Right lobe of liver (tissue), 6 donors: ENCODE measurements around the gene PRICKLE4. TPM values are rescaled to one million over a fixed set of nuclear protein-coding genes. Genes with fewer than 3 reads are reported as not detected.

Experiments
- ATAC-seq, 4 donors: fragments of 200-7000 bp; cut with Tn5 transposase; one replicate each; pipeline ENCODE4 v1.9.1; 2020; ENCODE audit warnings: mild to moderate bottlenecking in 4 of 4, moderate library complexity in 4 of 4
- DNase-seq, 3 donors: peaks; one replicate each; pipeline ENCODE4 v3.0.0-alpha.2; 2020
- H3K27ac ChIP-seq, 3 donors: fragments of 200-600 bp; one replicate each; pipeline ENCODE4 v1.8.0; 2022
- H3K27me3 ChIP-seq, 2 donors: fragments of 200-600 bp; one replicate each; pipeline ENCODE4 v1.8.0; 2022
- H3K36me3 ChIP-seq, 4 donors: fragments of 200-600 bp; sonication (generic) in 1 of 4; one replicate each; pipeline versions ENCODE4 v1.5.1 to v1.8.0; 2017 to 2022; ENCODE audit warnings: control low read depth in 1 of 4
- H3K4me1 ChIP-seq, 4 donors: fragments of 200-600 bp; sonication (generic) in 1 of 4; one replicate each; pipeline versions ENCODE4 v1.5.1 to v1.8.0; 2017 to 2022; ENCODE audit warnings: control low read depth in 1 of 4
- H3K4me3 ChIP-seq, 3 donors: fragments of 200-600 bp; one replicate each; pipeline ENCODE4 v1.8.0; 2022
- H3K9me3 ChIP-seq, 4 donors: fragments of 200-600 bp; sonication (generic) in 1 of 4; one replicate each; pipeline versions ENCODE4 v1.5.1 to v1.8.0; 2017 to 2022; ENCODE audit warnings: control low read depth in 1 of 4
- POLR2A ChIP-seq: fragments of 450-650 bp; IDR thresholded peaks from one replicate; pipeline ENCODE4 v1.6.1; 2017; ENCODE audit warnings: antibody characterized with exemption, mild to moderate bottlenecking
- WGBS: methylation state at CpG from one replicate; pipeline ENCODE4 v1.1.6; 2018; ENCODE audit warnings: low coverage, low lambda C conversion rate; ENCODE audit not compliant: insufficient coverage; ENCODE audit errors: missing lambda C conversion rate; 5-methylcytosine and 5-hydroxymethylcytosine counted together
- intact Hi-C, 2 donors: fragments of 100-400 bp; cut with DNase I; formaldehyde crosslinking; loops; one replicate each; pipeline versions ENCODE4 v1.11.2 to v1.14.1; 2022
- total RNA-seq, 6 experiments: library from RNA; depleted of rRNA in 2 of 6; stranded (reverse); fragments of >200 nt in 2 of 6; fragmentation: NEBNext Ultra II Directional in 3 of 6; extraction: Animal tissue kit (Norgen Biotek cat#: 25700) in 3 of 6; gene quantifications; one replicate each; pipeline versions ENCODE4 v1.1.0 to v1.2.4, GENCODE V29; 2016 to 2023
- TF ChIP-seq, protein P1 (sequence below), 4 donors: fragments of 200-600 bp in 3 of 4; fragments of 450-650 bp in 1 of 4; IDR thresholded peaks; one replicate each; pipeline versions ENCODE4 v1.5.1 to v1.8.0; 2016 to 2022; ENCODE audit warnings: antibody characterized with exemption in 4 of 4, mild to moderate bottlenecking in 2 of 4
- donor health status: DM: no; HTN: yes; CAD: no.
- donor health status: DM: no; HTN: no; CAD: no.
- donor health status: DM: no; HTN: no; CAD: no.
- donor health status: DM: no; HTN: yes; CAD: no.
- donor health status: DM: no; HTN: yes; CAD: no.

PRICKLE4 gene
- total RNA-seq, 6 experiments from 2014 or later = 1.3 to 3.1 (median 2.7) TPM; not detected in 1

DNA sequence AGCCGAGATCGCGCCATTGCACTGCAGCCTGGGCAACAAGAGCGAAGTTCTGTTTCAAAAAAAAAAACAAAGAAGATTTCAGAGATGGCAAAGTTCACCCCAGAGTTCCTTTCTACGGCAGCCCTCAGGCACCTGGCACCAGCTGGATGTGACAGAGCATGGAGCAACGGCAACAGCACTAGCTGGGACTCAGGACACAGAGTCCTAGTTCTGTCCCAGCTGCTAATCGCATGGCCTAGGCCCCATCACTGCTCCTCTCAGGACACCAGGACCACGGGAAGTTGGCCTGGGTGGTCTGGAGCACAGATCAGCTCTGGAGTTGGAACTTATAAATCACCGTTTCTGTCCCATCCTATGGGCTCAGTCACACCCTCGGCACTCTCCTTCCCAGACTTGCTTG, 34.5 kb upstream of the PRICKLE4 start:
- Histone ChIP-seq H3K4me1 (no peaks in the 10 kb centered on the region), H3K27ac (no peak overlapping the region), H3K36me3 (no peaks in the 10 kb centered on the region), H3K27me3 (no peaks in the 10 kb centered on the region), H3K9me3 (no peaks in the 10 kb centered on the region), H3K4me3 (no peak overlapping the region)
- DNase-seq (peak in 1 of 3 donors; percentile 35), ATAC-seq (no peak)
- WGBS = 86% methylated on average over 8 of the region's 10 CpGs
- intact Hi-C loops = no loop called here
- TF ChIP-seq, protein P1, sequence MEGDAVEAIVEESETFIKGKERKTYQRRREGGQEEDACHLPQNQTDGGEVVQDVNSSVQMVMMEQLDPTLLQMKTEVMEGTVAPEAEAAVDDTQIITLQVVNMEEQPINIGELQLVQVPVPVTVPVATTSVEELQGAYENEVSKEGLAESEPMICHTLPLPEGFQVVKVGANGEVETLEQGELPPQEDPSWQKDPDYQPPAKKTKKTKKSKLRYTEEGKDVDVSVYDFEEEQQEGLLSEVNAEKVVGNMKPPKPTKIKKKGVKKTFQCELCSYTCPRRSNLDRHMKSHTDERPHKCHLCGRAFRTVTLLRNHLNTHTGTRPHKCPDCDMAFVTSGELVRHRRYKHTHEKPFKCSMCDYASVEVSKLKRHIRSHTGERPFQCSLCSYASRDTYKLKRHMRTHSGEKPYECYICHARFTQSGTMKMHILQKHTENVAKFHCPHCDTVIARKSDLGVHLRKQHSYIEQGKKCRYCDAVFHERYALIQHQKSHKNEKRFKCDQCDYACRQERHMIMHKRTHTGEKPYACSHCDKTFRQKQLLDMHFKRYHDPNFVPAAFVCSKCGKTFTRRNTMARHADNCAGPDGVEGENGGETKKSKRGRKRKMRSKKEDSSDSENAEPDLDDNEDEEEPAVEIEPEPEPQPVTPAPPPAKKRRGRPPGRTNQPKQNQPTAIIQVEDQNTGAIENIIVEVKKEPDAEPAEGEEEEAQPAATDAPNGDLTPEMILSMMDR (IDR thresholded peaks at IDR 0.05) = no peak
- no peak for TF ChIP-seq POLR2A

DNA sequence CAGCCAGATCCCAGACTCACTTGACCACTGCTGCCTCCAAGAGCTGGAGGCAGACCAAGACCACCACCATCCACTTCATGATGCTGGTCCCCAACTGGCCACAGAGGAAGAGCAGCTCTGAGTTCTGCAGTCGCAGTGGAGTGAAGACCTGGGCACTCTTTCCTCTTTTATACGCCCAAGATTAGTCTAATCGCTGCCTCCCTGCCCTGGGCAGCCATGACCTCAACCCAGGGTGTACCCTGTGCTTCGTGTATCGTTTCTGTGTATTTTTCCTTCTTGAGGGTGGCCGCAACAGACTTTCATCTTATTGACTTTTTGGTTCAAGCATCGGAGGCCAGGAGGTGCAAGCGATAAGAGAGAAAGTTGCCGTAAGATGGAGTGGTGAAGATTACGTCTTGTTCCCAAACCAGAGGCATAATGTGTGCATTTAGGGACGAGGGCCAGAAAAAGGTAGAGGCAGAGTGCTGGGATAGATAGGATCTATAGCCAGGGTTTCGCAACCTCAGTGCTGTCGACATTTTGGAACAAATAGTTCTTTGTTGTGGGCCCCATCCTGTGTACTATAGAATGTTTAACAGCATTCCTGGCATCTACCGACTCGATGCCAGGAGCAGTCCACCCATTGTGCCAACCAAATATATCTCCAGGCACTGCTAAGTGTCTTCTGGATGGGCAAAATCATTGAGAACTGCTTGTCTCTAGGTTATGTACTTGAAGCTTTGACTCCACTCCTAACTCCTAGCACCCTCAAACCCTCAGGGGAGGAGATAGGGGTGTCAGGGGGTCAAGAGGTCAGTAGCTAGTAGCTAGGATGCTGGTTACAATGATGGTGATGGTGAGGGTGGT, 33.1 kb upstream of the PRICKLE4 start, which contains the start of gene PGC:
Gene PGC, minus strand, starts transcription at position 142 of the 846 bp plus-strand sequence. Its CDS starts 63 bp downstream, at position 79.
- no peak for DNase-seq
- H3K27ac ChIP-seq = no peak within 1 kb of the TSS
- intact Hi-C loops = no loop called here
- no peaks in the 10 kb centered on the region for H3K27me3 ChIP-seq
- H3K4me3 ChIP-seq = no peak within 1 kb of the TSS
- WGBS = 78% methylated on average over 13 of the region's 15 CpGs
- no peak for TF ChIP-seq POLR2A
- TF ChIP-seq, protein P1 (IDR thresholded peaks at IDR 0.05) = no peak
- ATAC-seq = no peak
- H3K9me3 ChIP-seq = no peaks in the 10 kb centered on the region
- no peaks in the 10 kb centered on the region for H3K4me1 ChIP-seq
- no peaks in the 10 kb centered on the region for H3K36me3 ChIP-seq

DNA sequence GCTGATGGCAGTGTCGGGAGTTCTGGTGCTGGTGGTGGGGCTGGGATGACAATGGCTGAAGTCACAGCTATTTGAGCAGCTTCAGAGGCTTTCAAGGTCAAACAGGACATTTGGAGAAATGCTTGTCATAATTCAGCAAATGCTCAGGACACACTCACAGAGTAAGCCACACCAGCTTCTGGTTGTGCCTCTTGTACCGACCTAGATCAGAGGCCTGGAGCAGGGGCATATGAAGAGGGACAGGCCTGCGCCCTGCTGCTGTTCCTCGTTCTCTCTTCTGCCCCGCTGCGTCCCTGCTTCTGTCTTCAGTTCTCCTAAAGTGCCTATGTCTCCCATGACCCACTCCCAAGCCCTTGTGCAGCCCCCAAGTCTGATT, 32.5 kb upstream of the PRICKLE4 start:
- Histone ChIP-seq H3K27me3 (no peaks in the 10 kb centered on the region), H3K4me1 (no peaks in the 10 kb centered on the region), H3K27ac (no peak overlapping the region), H3K4me3 (no peak overlapping the region), H3K9me3 (no peaks in the 10 kb centered on the region), H3K36me3 (no peaks in the 10 kb centered on the region)
- TF ChIP-seq, protein P1 (IDR thresholded peaks at IDR 0.05) = no peak
- no peak for TF ChIP-seq POLR2A
- WGBS = 100% methylated on average over 1 of the region's 6 CpGs
- intact Hi-C loops = no loop called here
- ATAC-seq = no peak
- no peak for DNase-seq

- Histone ChIP-seq H3K27me3 (no peaks in the 10 kb centered on the region), H3K36me3 (no peaks in the 10 kb centered on the region), H3K4me3 (no peak overlapping the region), H3K4me1 (no peaks in the 10 kb centered on the region), H3K9me3 (no peaks in the 10 kb centered on the region), H3K27ac (no peak overlapping the region)
- WGBS = 33% methylated on average over 3 of the region's 3 CpGs
- TF ChIP-seq POLR2A = no peak
- TF ChIP-seq, protein P1 (IDR thresholded peaks at IDR 0.05) = no peak
- ATAC-seq (no peak), DNase-seq (no peak)
- intact Hi-C loops = no loop called here
Observed at GRCh38 chr6:41748542-41748941, 32.0 kb upstream of the PRICKLE4 start.
